Lower leg skin (tissue), 3 donors: ENCODE measurements around the gene PLXNB1.

Experiments
- CTCF ChIP-seq, 3 donors: fragments of 450-650 bp; IDR thresholded peaks; one replicate each; pipeline ENCODE4 v1.5.1; 2016; ENCODE audit warnings: antibody characterized with exemption in 3 of 3, mild to moderate bottlenecking in 3 of 3, moderate library complexity in 2 of 3
- POLR2A ChIP-seq, 2 donors: fragments of 450-650 bp; IDR thresholded peaks; one replicate each; pipeline ENCODE4 v1.6.1; 2016 to 2017; ENCODE audit warnings: antibody characterized with exemption in 2 of 2, mild to moderate bottlenecking in 1 of 2, moderate library complexity in 1 of 2

GRCh38 chr3:48435223-48435595 lies 5.3 kb upstream of the PLXNB1 start:
- no peak for TF ChIP-seq CTCF (IDR thresholded peaks at IDR 0.05)
- no peak for TF ChIP-seq POLR2A (IDR thresholded peaks at IDR 0.05)
